Activated T-cell treated with anti-CD3 and anti-CD28 coated beads, Interleukin-2, amount 50 U/mL, for 4 hours (primary cell): ENCODE data around the gene AEBP1. TPM values are rescaled to one million over a fixed set of nuclear protein-coding genes. Genes with fewer than 3 reads are reported as not detected.
A peak's percentile ranks its signal among the peaks of the same experiment; 100 is the strongest.

ENCODE experiments used
- ATAC-seq, 2 donors: fragments of 200-7000 bp; cut with Tn5 transposase; one replicate each; pipeline ENCODE4 v1.10.0; 2021
- DNase-seq: peaks from one replicate; pipeline ENCODE4 v3.0.0-alpha.2; 2020
- H3K27me3 Mint-ChIP-seq: one replicate; pipeline ENCODE4 v1.8.0; 2021; ENCODE audit warnings: low read depth, mixed read lengths
- H3K36me3 Mint-ChIP-seq: one replicate; pipeline ENCODE4 v1.8.0; 2022; ENCODE audit warnings: mixed read lengths; ENCODE audit not compliant: insufficient read depth
- H3K4me1 Mint-ChIP-seq: one replicate; pipeline ENCODE4 v1.8.0; 2021; ENCODE audit warnings: low read depth, mixed read lengths
- H3K4me3 Mint-ChIP-seq: one replicate; pipeline ENCODE4 v1.8.0; 2021; ENCODE audit warnings: mild to moderate bottlenecking, moderate library complexity, mixed read lengths
- H3K9me3 Mint-ChIP-seq: one replicate; pipeline ENCODE4 v1.8.0; 2021; ENCODE audit warnings: mixed read lengths
- total RNA-seq, 3 donors: library from RNA; stranded (reverse); gene quantifications; one replicate each; pipeline ENCODE4 v1.2.1, GENCODE V29; 2021

The AEBP1 gene
- total RNA-seq, 3 donors from 2014 or later, result 26.7 to 36.3 (median 35.7) TPM

DNA sequence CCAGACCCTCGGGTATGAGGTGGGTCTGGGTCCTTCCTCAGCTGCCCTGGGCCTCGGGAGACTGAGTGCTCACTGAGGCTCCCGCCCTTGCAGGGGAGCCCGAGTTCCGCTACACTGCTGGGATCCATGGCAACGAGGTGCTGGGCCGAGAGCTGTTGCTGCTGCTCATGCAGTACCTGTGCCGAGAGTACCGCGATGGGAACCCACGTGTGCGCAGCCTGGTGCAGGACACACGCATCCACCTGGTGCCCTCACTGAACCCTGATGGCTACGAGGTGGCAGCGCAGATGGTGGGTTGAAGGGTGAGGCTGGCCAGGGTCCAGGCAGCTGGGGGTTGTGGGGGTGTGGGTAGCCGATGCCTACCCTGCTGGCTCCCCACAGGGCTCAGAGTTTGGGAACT is 7.6 kb downstream of the AEBP1 start:
- no peak for DNase-seq
- H3K27me3 Mint-ChIP-seq, result no peaks in the 10 kb centered on the region
- peaks cover 8% of the 10 kb centered on the region for H3K36me3 Mint-ChIP-seq
- no peak for ATAC-seq
- H3K4me1 Mint-ChIP-seq, result no peaks in the 10 kb centered on the region
- H3K9me3 Mint-ChIP-seq, result no peaks in the 10 kb centered on the region
- no peak overlapping the region for H3K4me3 Mint-ChIP-seq

GRCh38 chr7:44112231-44112996 is 8.3 kb downstream of the AEBP1 start:
- Mint-ChIP-seq H3K4me3 (no peak overlapping the region), H3K9me3 (no peaks in the 10 kb centered on the region), H3K36me3 (peaks cover 10% of the 10 kb centered on the region), H3K4me1 (no peaks in the 10 kb centered on the region), H3K27me3 (no peaks in the 10 kb centered on the region)
- ATAC-seq (no peak), DNase-seq (no peak)

- DNase-seq, result no peak
- H3K27me3 Mint-ChIP-seq, result no peaks in the 10 kb centered on the region
- H3K36me3 Mint-ChIP-seq, result peaks cover 16% of the 10 kb centered on the region
- no peak for ATAC-seq
- H3K4me3 Mint-ChIP-seq, result no peak overlapping the region
- no peaks in the 10 kb centered on the region for H3K4me1 Mint-ChIP-seq
- H3K9me3 Mint-ChIP-seq, result no peaks in the 10 kb centered on the region
These were observed 9.0 kb downstream of the AEBP1 start for GRCh38 chr7:44112997-44113763.

GRCh38 chr7:44113764-44114354 is 9.7 kb downstream of the AEBP1 start:
- Mint-ChIP-seq H3K4me1 (no peaks in the 10 kb centered on the region), H3K4me3 (no peak overlapping the region), H3K9me3 (no peaks in the 10 kb centered on the region), H3K27me3 (no peaks in the 10 kb centered on the region), H3K36me3 (peaks cover 19% of the 10 kb centered on the region)
- no peak for DNase-seq
- no peak for ATAC-seq

GRCh38 chr7:44114586-44115310 is 10.6 kb downstream of the AEBP1 start:
- ATAC-seq (no peak), DNase-seq (no peak)
- Mint-ChIP-seq H3K9me3 (no peaks in the 10 kb centered on the region), H3K27me3 (no peaks in the 10 kb centered on the region), H3K4me1 (peaks cover 2% of the 10 kb centered on the region), H3K36me3 (peaks cover 26% of the 10 kb centered on the region), H3K4me3 (no peak overlapping the region)

- Mint-ChIP-seq H3K9me3 (no peaks in the 10 kb centered on the region), H3K27me3 (no peaks in the 10 kb centered on the region), H3K4me3 (no peak overlapping the region), H3K4me1 (peaks cover 15% of the 10 kb centered on the region), H3K36me3 (peaks cover 40% of the 10 kb centered on the region)
- DNase-seq (no peak), ATAC-seq (no peak)
These were observed 12.1 kb downstream of the AEBP1 start for GRCh38 chr7:44116087-44116788.

DNA sequence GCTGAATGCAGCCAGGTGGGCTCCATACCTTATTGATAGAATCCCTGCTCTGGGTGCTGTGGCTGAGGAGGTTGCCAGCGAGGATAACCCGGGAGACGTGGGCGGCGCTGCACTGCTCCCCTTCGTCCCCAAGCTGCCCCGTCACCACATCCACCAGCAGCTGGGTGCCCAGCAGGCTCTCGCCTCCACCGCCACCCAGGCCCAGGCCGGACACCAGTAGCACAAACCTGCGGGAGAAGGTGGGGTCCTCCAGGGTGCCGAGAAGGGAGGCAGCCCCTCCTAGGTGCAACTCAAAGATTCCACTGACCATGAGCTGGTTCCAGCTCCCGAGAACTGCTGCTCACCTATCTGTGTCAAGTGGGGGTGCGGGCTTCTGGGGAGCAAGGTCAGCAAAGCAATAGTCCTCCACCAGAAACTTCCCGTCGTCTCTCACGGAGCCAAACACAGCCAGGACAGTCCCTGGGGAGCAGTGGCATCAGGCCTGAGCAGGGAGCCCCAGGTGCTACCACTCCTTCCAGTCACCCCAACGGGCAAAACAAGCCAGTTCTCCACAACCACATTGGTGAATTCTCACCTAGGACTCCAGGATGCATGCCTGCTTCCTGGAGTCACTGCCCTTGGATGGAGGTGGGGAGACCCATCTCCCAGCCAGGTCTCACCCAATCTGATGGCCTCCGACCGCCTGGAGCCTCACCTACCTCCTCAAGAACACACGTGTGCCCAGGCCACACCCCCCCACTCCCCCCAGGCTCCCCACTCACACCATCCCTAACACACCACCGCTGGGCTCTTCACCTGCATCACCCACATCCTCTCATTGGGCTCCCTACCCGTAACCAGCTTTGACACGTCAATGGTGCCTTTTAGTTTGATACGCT is 12.9 kb downstream of the AEBP1 start:
- Mint-ChIP-seq H3K36me3 (peaks cover 41% of the 10 kb centered on the region), H3K9me3 (no peaks in the 10 kb centered on the region), H3K4me3 (no peak overlapping the region), H3K27me3 (no peaks in the 10 kb centered on the region), H3K4me1 (peaks cover 22% of the 10 kb centered on the region)
- DNase-seq (no peak), ATAC-seq (no peak)

- DNase-seq (no peak), ATAC-seq (no peak)
- Mint-ChIP-seq H3K27me3 (no peaks in the 10 kb centered on the region), H3K9me3 (no peaks in the 10 kb centered on the region), H3K4me1 (peaks cover 30% of the 10 kb centered on the region), H3K4me3 (no peak overlapping the region), H3K36me3 (peaks cover 44% of the 10 kb centered on the region)
These were observed 13.8 kb downstream of the AEBP1 start for GRCh38 chr7:44117801-44118429.

DNA sequence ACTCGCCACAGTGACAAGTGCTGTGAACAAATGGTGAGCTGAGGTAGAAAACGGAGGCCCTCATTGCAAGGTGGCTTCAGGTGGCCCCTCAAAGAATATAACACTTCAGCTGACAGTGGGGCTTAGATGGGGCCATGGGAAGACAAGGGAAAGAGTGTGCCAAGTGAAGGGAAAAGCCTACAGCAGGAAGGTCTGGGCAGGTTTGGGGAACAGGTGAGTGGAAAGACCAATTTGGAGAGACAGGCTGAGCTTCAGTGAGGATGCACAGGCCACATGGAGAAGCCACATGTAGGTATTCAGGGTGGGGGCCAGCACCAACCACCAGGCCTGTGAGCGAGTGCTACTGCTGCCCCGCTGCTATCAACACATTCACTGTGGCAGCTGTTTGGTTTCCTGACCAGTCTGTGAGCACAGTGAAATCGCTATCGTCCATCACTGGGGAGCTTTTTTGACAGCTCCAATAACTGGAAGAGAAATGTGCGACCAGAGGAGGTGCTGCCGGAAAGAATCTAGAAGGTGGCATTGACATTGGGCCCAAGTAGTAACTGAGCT is 15.8 kb downstream of the AEBP1 start:
- no peaks in the 10 kb centered on the region for H3K27me3 Mint-ChIP-seq
- H3K9me3 Mint-ChIP-seq, result no peaks in the 10 kb centered on the region
- peaks cover 40% of the 10 kb centered on the region for H3K36me3 Mint-ChIP-seq
- no peak for DNase-seq
- ATAC-seq, result no peak
- H3K4me1 Mint-ChIP-seq, result peaks cover 33% of the 10 kb centered on the region
- H3K4me3 Mint-ChIP-seq, result peak overlapping the region; percentile 55

DNA sequence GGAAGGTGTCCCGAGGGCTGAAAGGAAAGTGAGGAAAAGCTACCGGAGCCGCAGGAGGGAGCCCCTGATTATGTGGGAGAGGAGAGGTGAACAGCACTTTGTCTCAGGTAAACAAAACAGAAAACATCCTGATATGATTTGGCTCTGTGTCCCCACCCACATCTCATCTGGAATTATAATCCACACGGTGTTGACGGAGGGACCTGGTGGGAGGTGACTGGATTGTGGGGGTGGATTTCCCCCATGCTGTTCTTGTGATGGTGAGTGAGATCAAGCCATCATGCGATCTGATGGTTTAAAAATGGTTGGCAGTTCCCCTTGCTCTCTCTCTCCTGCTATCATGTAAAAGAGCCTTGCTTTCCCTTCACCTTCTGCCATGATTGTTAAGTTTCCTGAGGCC is 16.2 kb downstream of the AEBP1 start:
- no peak for DNase-seq
- Mint-ChIP-seq H3K4me3 (peak overlapping the region; percentile 27), H3K27me3 (no peaks in the 10 kb centered on the region)

GRCh38 chr7:44121761-44122420 is 17.7 kb downstream of the AEBP1 start:
- Mint-ChIP-seq H3K36me3 (peaks cover 36% of the 10 kb centered on the region), H3K27me3 (no peaks in the 10 kb centered on the region), H3K9me3 (no peaks in the 10 kb centered on the region), H3K4me1 (peaks cover 33% of the 10 kb centered on the region), H3K4me3 (peak overlapping the region; percentile 88)
- no peak for DNase-seq
- no peak for ATAC-seq

More for the DNA sequence above, 16.2 kb downstream of the AEBP1 start:
- no peaks in the 10 kb centered on the region for H3K9me3 Mint-ChIP-seq
- H3K4me1 Mint-ChIP-seq, result peaks cover 33% of the 10 kb centered on the region
- no peak for ATAC-seq
- H3K36me3 Mint-ChIP-seq, result peaks cover 36% of the 10 kb centered on the region

GRCh38 chr7:44122529-44122928 is 18.4 kb downstream of the AEBP1 start:
- Mint-ChIP-seq H3K36me3 (peaks cover 35% of the 10 kb centered on the region), H3K4me3 (peak overlapping the region; percentile 88)

More at GRCh38 chr7:44122529-44122928, 18.4 kb downstream of the AEBP1 start:
- DNase-seq, result no peak
- Mint-ChIP-seq H3K9me3 (no peaks in the 10 kb centered on the region), H3K4me1 (peaks cover 33% of the 10 kb centered on the region), H3K27me3 (peaks cover 3% of the 10 kb centered on the region)
- no peak for ATAC-seq
